HepG2 (cell line): ENCODE results near the gene CCDC57. TPM values are rescaled to one million over a fixed set of nuclear protein-coding genes. Genes with fewer than 3 reads are reported as not detected.
A peak's percentile ranks its signal among the peaks of the same experiment; 100 is the strongest.

Source experiments
- GFI1 ChIP-seq: sonication (generic); formaldehyde crosslinking; IDR thresholded peaks from 2 replicates; pipeline ENCODE4 v1.5.0; 2020; ENCODE audit warnings: missing genetic modification reagents, mild to moderate bottlenecking, borderline replicate concordance
- HDAC1 ChIP-seq: sonication (generic); formaldehyde crosslinking; IDR thresholded peaks from 2 replicates; pipeline ENCODE4 v1.5.1; 2020; ENCODE audit warnings: mild to moderate bottlenecking, missing genetic modification reagents
- LCORL ChIP-seq, 2 experiments: fragments of 450-650 bp in 1 of 2; sonication (generic) in 1 of 2; formaldehyde crosslinking in 1 of 2; IDR thresholded peaks; 2 replicates each; pipeline versions ENCODE4 v1.5.0 to v1.6.1; 2017 to 2020; ENCODE audit warnings: antibody characterized with exemption in 1 of 2, missing genetic modification reagents in 1 of 2
- MAFF ChIP-seq: IDR thresholded peaks from 2 replicates; pipeline ENCODE4 v1.6.1; 2011; ENCODE audit warnings: low read depth, low read length, improper control_type of control experiment
- NFE2 ChIP-seq: sonication (generic); formaldehyde crosslinking; IDR thresholded peaks from 2 replicates; pipeline ENCODE4 v1.4.0; 2020; ENCODE audit warnings: missing genetic modification reagents
- PHF8 ChIP-seq: sonication (generic); formaldehyde crosslinking; IDR thresholded peaks from 2 replicates; pipeline ENCODE4 v1.5.0; 2020; ENCODE audit warnings: missing genetic modification reagents
- RXRB ChIP-seq: IDR thresholded peaks from 2 replicates; pipeline ENCODE4 v1.6.1; 2016; ENCODE audit warnings: borderline replicate concordance, missing genetic modification reagents, missing compliant biosample characterization
- SALL1 ChIP-seq: sonication (generic); formaldehyde crosslinking; IDR thresholded peaks from 2 replicates; pipeline ENCODE4 v1.8.0; 2022; ENCODE audit warnings: mild to moderate bottlenecking, missing genetic modification reagents
- SP5 ChIP-seq: IDR thresholded peaks from 2 replicates; pipeline ENCODE4 v1.6.1; 2016; ENCODE audit warnings: low read depth, borderline replicate concordance
- TEAD2 ChIP-seq: sonication (generic); formaldehyde crosslinking; IDR thresholded peaks from 2 replicates; pipeline ENCODE4 v1.9.0; 2021; ENCODE audit warnings: missing genetic modification reagents
- TSC22D2 ChIP-seq: sonication (generic); formaldehyde crosslinking; IDR thresholded peaks from 2 replicates; pipeline ENCODE4 v1.5.1; 2020; ENCODE audit warnings: missing genetic modification reagents, mild to moderate bottlenecking, borderline replicate concordance
- YEATS2 ChIP-seq: sonication (generic); formaldehyde crosslinking; IDR thresholded peaks from 2 replicates; pipeline ENCODE4 v1.4.0; 2020; ENCODE audit warnings: missing genetic modification reagents, borderline replicate concordance
- YY1 ChIP-seq: IDR thresholded peaks from 2 replicates; pipeline ENCODE4 v1.6.1; 2011; ENCODE audit warnings: low read length, low read depth, moderate library complexity, mild to moderate bottlenecking; ENCODE audit not compliant: insufficient read depth, insufficient replicate concordance
- ZMYM4 ChIP-seq: sonication (generic); formaldehyde crosslinking; IDR thresholded peaks from 2 replicates; pipeline ENCODE4 v1.8.1; 2023; ENCODE audit warnings: mild to moderate bottlenecking, missing genetic modification reagents
- ZNF225 ChIP-seq: sonication (generic); formaldehyde crosslinking; IDR thresholded peaks from 2 replicates; pipeline ENCODE4 v1.4.0; 2020; ENCODE audit warnings: mild to moderate bottlenecking, missing genetic modification reagents
- ZNF629 ChIP-seq: sonication (generic); formaldehyde crosslinking; conservative IDR thresholded peaks from 2 replicates; pipeline ENCODE4 v1.5.0; 2020; ENCODE audit warnings: missing genetic modification reagents
- ZNF660 ChIP-seq: sonication (generic); formaldehyde crosslinking; IDR thresholded peaks from 2 replicates; pipeline ENCODE4 v1.5.1; 2020; ENCODE audit warnings: mild to moderate bottlenecking, low read depth, missing genetic modification reagents, borderline replicate concordance
- ZNF724P ChIP-seq: sonication (generic); formaldehyde crosslinking; IDR thresholded peaks from 2 replicates; pipeline ENCODE4 v1.8.0; 2022; ENCODE audit warnings: missing genetic modification reagents, borderline replicate concordance
- ZSCAN30 ChIP-seq: sonication (generic); formaldehyde crosslinking; IDR thresholded peaks from 2 replicates; pipeline ENCODE4 v1.5.0; 2020; ENCODE audit warnings: mild to moderate bottlenecking, missing genetic modification reagents
- polyA plus RNA-seq, 8 experiments: library from polyadenylated mRNA; depleted of rRNA in 3 of 8; stranded (reverse) in 7 of 8; unstranded in 1 of 8; fragments of >200 nt; fragmentation: Illumina TruSeq in 4 of 8; extraction: Trizol in 4 of 8; gene quantifications; 2 replicates each; pipeline versions ENCODE4 v1.2.1 to v1.2.3, GENCODE V29; 2011 to 2016; ENCODE audit warnings: low read depth in 4 of 8, missing spikeins in 1 of 8, mixed read lengths in 1 of 8; ENCODE audit not compliant: insufficient read depth in 1 of 8
- total RNA-seq, 5 experiments: library from RNA; depleted of rRNA; stranded (reverse); fragments of >200 nt; fragmentation: Illumina TruSeq; extraction: Trizol; gene quantifications; 2 replicates each; pipeline ENCODE4 v1.2.3, GENCODE V29; 2016; ENCODE audit warnings: low read depth in 1 of 5
- TF ChIP-seq, protein P1 (sequence below): sonication (generic); formaldehyde crosslinking; IDR thresholded peaks from 2 replicates; pipeline ENCODE4 v1.4.0; 2020; ENCODE audit warnings: missing genetic modification reagents
- TF ChIP-seq, protein P2 (sequence below): IDR thresholded peaks from 2 replicates; pipeline ENCODE4 v1.6.1; 2016; ENCODE audit warnings: missing compliant biosample characterization, missing genetic modification reagents, borderline replicate concordance
- TF ChIP-seq, protein P3 (sequence below): sonication (generic); formaldehyde crosslinking; IDR thresholded peaks from 2 replicates; pipeline ENCODE4 v1.4.0; 2020; ENCODE audit warnings: missing genetic modification reagents, borderline replicate concordance
- TF ChIP-seq, protein P4 (sequence below): sonication (generic); formaldehyde crosslinking; IDR thresholded peaks from 2 replicates; pipeline ENCODE4 v1.4.0; 2020; ENCODE audit warnings: mild to moderate bottlenecking, missing genetic modification reagents

CCDC57 gene
- total and polyA plus RNA-seq, 2 of the 13 experiments (the other 11 are each of a cell fraction or from before 2014, with no cell fraction given) = 59.3 to 59.9 TPM

DNA sequence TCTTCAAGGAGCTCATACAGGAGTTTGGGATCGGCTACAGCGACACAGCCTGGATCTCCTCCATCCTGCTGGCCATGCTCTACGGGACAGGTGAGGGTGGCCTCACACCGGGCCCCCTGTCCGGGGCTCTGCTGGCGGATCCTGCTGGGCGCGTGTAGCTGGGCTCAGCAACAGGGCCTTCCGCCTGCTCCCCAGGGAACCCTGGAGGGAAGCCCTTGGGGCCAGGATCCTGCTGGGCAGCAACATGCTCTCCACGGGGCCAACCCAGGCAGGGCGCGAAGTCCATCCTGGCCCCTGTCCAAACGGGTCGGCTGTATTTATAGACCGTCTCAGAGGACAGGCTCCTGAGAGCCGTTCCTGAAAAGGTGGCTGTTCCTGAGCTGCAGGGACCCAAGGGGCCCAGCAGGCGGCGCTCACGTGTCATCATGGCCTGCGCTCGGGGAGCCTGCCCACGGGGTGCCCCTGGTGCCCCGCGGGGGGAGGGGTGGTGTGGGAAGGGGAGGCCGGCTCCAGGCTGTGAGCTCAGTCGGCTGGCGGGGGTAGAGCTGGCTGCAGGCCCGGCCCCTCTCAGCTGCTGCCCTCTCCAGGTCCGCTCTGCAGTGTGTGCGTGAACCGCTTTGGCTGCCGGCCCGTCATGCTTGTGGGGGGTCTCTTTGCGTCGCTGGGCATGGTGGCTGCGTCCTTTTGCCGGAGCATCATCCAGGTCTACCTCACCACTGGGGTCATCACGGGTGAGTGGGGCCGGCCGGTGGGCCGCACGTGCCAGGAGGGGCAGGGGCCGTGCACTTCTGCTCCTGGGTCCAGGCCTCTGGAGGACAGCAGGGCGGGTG is 23.7 kb upstream of the CCDC57 start (continued):
- peak; percentile 75; the same call in 1 of the 2 replicates for TF ChIP-seq YEATS2 (CRISPR knock-in tag)
- TF ChIP-seq, protein P1, sequence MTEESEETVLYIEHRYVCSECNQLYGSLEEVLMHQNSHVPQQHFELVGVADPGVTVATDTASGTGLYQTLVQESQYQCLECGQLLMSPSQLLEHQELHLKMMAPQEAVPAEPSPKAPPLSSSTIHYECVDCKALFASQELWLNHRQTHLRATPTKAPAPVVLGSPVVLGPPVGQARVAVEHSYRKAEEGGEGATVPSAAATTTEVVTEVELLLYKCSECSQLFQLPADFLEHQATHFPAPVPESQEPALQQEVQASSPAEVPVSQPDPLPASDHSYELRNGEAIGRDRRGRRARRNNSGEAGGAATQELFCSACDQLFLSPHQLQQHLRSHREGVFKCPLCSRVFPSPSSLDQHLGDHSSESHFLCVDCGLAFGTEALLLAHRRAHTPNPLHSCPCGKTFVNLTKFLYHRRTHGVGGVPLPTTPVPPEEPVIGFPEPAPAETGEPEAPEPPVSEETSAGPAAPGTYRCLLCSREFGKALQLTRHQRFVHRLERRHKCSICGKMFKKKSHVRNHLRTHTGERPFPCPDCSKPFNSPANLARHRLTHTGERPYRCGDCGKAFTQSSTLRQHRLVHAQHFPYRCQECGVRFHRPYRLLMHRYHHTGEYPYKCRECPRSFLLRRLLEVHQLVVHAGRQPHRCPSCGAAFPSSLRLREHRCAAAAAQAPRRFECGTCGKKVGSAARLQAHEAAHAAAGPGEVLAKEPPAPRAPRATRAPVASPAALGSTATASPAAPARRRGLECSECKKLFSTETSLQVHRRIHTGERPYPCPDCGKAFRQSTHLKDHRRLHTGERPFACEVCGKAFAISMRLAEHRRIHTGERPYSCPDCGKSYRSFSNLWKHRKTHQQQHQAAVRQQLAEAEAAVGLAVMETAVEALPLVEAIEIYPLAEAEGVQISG (CRISPR knock-in tag) = peak; percentile 92
- TF ChIP-seq ZMYM4 (CRISPR knock-in tag) = peak; percentile 84
- TF ChIP-seq RXRB (CRISPR knock-in tag) = peak; percentile 92
- peak; percentile 99 for TF ChIP-seq ZNF225 (CRISPR knock-in tag)
- TF ChIP-seq GFI1 = peak; percentile 59
- no peak for TF ChIP-seq NFE2
- peak; percentile 99 for TF ChIP-seq TSC22D2
- no peak for TF ChIP-seq MAFF
- TF ChIP-seq ZNF724P = peak; percentile 99
- TF ChIP-seq ZNF660 (CRISPR knock-in tag) = no peak
- peak; percentile 71 for TF ChIP-seq ZNF629 (CRISPR knock-in tag)
- peak; percentile 65; the same call in 1 of the 2 replicates for TF ChIP-seq SP5 (CRISPR knock-in tag)
- peak; percentile 90 for TF ChIP-seq HDAC1 (CRISPR knock-in tag)
- no peak for TF ChIP-seq LCORL (IDR thresholded peaks at IDR 0.05)
- TF ChIP-seq LCORL (CRISPR knock-in tag; IDR thresholded peaks at IDR 0.05) = peak; percentile 94
- TF ChIP-seq TEAD2 = peak; percentile 85; the same call in 1 of the 2 replicates
- TF ChIP-seq SALL1 = peak; percentile 98
- peak; percentile 60; the same call in 1 of the 2 replicates for TF ChIP-seq PHF8 (CRISPR knock-in tag)
- TF ChIP-seq, protein P2, sequence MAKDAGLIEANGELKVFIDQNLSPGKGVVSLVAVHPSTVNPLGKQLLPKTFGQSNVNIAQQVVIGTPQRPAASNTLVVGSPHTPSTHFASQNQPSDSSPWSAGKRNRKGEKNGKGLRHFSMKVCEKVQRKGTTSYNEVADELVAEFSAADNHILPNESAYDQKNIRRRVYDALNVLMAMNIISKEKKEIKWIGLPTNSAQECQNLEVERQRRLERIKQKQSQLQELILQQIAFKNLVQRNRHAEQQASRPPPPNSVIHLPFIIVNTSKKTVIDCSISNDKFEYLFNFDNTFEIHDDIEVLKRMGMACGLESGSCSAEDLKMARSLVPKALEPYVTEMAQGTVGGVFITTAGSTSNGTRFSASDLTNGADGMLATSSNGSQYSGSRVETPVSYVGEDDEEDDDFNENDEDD = peak; percentile 98
- peak; percentile 82; the same call in 1 of the 2 replicates for TF ChIP-seq ZSCAN30
- TF ChIP-seq YY1 = peak; percentile 66
- TF ChIP-seq, protein P3, sequence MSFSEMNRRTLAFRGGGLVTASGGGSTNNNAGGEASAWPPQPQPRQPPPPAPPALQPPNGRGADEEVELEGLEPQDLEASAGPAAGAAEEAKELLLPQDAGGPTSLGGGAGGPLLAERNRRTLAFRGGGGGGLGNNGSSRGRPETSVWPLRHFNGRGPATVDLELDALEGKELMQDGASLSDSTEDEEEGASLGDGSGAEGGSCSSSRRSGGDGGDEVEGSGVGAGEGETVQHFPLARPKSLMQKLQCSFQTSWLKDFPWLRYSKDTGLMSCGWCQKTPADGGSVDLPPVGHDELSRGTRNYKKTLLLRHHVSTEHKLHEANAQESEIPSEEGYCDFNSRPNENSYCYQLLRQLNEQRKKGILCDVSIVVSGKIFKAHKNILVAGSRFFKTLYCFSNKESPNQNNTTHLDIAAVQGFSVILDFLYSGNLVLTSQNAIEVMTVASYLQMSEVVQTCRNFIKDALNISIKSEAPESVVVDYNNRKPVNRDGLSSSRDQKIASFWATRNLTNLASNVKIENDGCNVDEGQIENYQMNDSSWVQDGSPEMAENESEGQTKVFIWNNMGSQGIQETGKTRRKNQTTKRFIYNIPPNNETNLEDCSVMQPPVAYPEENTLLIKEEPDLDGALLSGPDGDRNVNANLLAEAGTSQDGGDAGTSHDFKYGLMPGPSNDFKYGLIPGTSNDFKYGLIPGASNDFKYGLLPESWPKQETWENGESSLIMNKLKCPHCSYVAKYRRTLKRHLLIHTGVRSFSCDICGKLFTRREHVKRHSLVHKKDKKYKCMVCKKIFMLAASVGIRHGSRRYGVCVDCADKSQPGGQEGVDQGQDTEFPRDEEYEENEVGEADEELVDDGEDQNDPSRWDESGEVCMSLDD = peak; percentile 94
- TF ChIP-seq, protein P4, sequence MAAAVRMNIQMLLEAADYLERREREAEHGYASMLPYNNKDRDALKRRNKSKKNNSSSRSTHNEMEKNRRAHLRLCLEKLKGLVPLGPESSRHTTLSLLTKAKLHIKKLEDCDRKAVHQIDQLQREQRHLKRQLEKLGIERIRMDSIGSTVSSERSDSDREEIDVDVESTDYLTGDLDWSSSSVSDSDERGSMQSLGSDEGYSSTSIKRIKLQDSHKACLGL = peak; percentile 95
